Fibroblast of skin of back (primary cell): ENCODE results near the gene ZNF827.

Experiments
- DNase-seq: peaks from one replicate; pipeline ENCODE4 v3.0.0-alpha.2; 2013

ZNF827 gene

GRCh38 chr4:145935253-145936141 is 3.1 kb downstream of the ZNF827 start:
- peak; percentile 42 for DNase-seq

- no peak for DNase-seq
These were observed 4.1 kb downstream of the ZNF827 start for GRCh38 chr4:145934434-145935047.

- peak; percentile 53 for DNase-seq
These were observed 5.5 kb downstream of the ZNF827 start for GRCh38 chr4:145933134-145933533.

GRCh38 chr4:145931403-145931802 is 7.2 kb downstream of the ZNF827 start:
- DNase-seq, result no peak

DNA sequence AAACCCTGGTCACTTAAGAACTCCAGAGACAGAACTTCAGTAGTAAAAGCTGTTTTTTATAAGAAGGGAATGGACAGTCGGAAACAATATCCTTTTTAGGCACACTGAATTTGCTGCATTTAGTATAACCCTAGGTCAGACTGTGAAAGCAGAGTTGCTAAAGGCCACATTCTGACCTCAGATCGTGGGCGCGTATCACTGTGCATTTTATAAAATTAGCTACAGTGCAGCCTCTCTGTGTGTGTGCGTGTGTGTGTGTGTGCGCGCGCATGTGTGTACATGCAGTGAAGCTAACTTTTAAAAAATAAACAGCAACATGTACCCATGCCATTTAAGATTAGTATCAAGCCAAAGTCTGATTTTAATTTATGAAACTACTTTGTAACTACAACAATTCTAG is 8.0 kb downstream of the ZNF827 start:
- DNase-seq, result no peak

DNA sequence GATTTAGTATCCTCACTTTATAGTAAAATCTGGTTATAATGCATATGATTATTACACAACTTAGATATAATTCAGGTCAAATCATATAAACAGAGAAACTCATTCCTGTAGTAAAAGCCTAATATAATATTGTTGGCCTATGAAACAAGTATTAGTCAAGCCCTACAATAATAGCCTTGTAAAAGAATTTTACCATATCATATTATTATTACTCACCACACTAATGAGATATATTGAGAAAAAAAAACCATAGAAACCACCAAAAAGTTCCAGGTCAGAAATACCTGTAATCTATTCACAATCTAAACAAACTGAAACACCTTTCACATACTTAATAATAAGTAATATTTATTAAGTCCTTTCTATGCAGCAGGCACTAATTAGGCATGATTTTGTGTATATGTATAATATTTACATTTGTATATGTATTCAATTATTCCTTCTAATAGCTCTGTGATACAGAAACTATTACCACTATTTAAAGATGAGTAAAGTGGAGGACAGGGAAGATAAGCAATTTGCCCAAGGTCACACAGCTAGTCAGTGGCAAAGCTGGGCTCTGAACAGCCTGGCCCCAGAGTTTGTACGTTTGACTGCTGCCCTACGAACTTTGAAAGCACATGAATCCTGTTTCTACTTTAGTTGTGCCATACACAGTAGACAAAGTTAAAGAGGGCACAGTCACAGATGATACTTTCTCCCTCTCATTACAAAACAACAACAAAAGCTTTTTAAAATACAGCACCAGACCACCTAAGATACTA is 9.0 kb downstream of the ZNF827 start:
- no peak for DNase-seq

DNA sequence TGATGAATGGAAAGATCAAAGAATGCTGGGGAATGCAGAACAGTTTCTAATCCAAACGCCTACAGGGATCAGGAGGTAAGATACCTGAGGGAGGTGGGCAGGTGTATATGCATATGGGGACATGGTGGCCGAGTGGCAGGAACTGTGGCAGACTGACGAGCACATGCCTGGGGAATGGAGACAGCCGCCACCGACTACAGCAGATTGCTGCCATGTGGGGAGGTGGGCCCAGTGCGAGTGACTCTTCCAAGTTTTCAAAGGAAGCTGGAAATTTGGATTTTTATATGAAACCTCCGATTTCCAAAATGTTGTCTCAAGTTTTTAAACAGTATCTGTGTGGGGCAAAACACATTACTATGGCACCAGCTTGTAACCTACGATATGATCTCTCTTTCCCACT is 9.9 kb downstream of the ZNF827 start:
- no peak for DNase-seq

- no peak for DNase-seq
These were observed 11.6 kb downstream of the ZNF827 start for GRCh38 chr4:145927030-145927429.

DNA sequence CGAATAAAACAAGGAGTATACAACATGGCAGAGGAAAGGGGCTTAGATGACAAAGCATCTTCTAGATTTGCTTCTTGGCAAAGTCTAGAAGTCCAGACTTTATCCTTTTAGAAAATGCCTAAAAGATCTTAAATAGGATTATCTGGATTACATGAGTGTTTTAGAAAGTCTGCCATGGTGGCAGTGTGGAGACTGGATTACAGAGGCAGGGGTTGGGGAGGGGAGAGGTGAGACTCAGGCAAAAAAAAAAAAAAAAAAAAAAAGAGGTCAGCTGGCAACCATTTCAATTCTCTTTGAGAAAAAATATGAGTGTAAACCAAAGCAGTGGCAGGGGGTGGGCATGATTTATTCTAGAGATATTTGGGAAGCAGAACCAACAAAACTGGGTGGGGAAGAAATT is 17.4 kb downstream of the ZNF827 start:
- no peak for DNase-seq

DNA sequence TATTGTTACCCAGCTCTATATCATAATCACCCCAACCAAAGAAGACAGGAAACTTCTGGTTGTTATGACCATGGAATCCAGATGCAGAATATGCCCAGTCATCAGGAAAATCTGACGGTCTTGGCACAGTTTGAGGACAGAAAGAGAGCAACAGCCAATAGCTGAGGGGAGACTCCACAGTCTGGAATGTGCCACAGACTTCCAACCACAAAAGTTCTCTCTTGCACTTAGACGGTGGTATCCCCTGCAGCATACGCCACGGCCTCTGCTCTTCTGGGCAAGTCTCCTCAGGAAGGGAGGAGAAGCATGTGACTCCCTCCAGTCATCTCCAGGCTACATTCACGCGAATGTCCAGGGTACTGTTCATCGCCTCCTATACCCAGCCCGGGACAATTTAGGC is 18.4 kb downstream of the ZNF827 start:
- peak; percentile 96 for DNase-seq

GRCh38 chr4:145912376-145912775 is 26.2 kb downstream of the ZNF827 start:
- DNase-seq, result no peak

DNA sequence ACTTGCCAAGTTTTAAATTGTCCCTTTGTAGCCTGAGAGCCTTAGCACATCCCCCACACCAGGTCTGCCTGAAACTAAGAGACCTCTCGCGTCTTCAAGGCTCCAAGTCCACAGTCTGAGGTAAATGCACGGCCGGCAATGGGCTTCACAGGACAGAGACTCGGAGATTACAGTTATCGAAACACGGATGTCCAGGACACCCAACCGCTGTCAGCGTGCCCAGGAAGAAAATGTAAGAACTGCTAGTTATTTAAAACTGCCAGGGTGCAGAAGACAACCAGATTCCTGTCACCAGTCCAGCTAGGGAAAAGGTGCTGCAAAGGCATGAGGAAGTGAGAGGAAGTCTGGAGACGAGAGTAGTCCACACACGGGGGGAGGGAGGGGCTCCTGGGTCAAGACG is 28.9 kb downstream of the ZNF827 start:
- DNase-seq, result no peak

GRCh38 chr4:145909281-145909715 is 29.3 kb downstream of the ZNF827 start:
- no peak for DNase-seq

GRCh38 chr4:145907812-145908211 is 30.8 kb downstream of the ZNF827 start:
- no peak for DNase-seq

- no peak for DNase-seq
These were observed 31.2 kb downstream of the ZNF827 start for GRCh38 chr4:145907390-145907789.

DNA sequence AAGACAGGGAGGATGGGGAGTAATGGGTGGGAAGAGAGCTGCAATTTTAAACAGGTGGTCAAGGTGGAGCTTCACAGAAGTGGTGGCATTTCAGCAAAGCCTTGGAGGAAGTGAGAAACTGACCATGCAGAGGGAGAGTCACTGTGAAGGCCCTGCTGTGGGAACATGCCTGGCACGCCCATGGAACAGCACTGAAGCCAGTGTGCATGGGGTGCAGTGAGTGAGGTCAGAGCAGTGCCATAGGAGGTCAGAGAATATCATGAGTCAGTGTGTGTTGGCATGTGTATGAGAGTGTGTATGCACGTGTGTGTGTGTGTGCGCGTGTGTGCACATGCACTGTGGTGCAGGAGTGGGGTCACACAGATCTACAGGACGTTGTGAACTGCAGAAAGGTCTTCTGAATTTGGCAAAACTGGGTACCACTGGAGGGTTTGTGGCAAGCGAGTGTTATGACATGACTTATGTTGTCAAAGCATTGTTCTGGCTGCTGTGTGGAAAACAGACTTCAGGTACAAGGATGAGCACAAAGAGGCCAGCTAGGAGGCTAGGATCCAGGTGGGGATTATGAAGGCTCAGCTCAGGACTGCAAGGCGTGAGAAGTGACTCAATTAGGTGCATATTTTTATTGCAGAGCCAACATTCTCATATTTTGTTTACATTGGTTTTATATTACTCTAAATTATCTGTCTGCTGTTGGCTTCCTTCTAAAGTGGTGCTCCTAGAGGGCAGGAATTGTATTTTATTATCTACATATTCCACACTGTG is 34.0 kb downstream of the ZNF827 start:
- no peak for DNase-seq

DNA sequence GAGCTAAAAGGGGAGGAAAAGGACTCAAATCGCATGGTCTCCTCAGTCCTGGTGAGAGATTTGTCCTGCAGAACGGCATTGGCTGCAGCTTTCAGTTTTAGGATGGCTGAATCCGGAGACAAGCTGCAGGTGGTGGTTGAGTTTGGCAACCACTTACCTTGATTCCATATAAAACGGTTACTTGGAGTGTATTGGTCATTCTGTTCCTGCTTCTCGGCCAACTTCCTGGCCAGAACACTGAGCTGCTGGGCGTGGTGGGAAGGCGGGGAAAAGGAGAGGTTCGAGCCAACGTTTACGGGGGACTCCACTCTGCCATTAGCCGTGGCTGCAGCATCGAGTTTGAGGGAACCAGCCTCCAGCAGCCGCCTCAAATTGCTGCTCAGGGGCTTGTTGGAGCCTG is 36.1 kb downstream of the ZNF827 start:
- no peak for DNase-seq

DNA sequence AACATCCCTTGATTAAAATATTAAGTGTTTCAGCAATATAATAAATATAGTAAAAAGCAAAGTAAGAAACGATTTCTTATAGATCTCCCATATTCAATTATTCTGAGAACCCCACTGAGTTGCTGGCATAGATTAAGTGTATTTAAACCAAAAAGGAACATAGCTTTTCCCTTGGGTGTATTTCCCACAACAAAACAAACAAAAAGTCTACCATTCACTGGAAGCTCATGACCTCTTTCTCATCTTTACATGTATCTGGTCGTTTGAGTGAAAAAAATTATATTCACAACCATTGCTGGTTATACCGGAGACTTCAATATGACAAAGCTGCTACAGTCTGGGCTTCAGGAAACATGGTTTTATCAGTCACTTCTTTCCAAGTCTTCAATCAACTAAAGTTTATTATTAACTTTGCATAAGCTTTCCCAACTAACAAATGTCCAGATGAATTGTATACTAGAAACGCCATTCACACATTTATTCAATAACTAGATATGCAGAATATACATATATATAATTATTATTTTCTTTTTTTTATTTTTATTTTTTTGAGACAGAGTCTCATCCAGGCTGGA is 38.6 kb downstream of the ZNF827 start:
- DNase-seq, result no peak

DNA sequence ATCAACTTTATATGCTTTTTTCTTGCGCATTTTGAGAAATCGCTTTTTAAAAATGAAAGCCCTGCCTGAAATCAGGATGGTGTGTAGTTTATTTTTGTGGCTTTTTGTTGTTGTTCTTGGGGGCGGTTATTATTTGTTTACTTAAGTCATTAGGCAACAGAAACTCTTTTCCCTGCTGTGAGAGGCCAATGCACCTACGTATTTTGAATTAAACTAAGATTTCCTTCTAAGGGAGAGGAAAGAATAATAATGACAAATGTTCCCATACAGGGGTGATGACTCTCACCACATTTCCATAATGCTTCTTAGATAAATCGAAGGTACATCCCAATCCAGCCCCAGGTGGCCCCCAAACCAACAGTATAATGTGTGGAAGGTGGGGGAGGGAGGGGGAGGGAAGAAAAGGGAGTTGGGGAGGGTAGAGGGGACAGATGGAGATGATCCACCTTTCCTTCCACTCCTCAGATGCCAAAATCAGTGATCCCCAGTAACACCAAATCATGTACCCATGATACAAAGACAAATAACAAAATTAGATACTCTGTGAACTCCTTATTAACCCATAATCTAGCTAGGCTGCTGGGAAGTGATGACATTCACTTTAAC is 39.6 kb downstream of the ZNF827 start:
- DNase-seq, result no peak

DNA sequence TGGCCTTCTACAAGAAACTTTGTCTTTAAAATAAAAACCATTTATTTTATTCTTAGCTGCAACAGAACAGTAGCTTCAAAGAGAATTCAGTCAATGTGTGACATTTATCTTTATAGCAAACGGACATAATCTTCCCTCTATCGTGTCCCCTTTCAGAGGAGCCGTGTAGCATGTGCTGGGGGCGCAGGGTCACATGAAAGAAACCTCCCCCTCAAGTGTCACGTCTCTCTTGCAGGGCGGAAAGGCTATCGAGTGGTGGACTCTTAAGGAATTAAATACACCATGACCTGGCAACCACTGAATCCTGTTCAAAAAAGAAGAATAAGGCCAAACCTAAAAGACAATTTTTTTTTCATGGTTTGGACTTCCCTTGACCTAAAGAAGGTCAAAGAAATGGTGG is 40.2 kb downstream of the ZNF827 start:
- no peak for DNase-seq

GRCh38 chr4:145895056-145895455 is 43.6 kb downstream of the ZNF827 start:
- DNase-seq, result no peak

GRCh38 chr4:145891958-145892357 is 46.7 kb downstream of the ZNF827 start:
- DNase-seq, result no peak
